ENCODE results near the gene TRMT44. TPM values are rescaled to one million over a fixed set of nuclear protein-coding genes. Genes with fewer than 3 reads are reported as not detected.

TRMT44 gene
- total RNA-seq, 1 experiment from 2014 or later = 25.8 TPM

DNA sequence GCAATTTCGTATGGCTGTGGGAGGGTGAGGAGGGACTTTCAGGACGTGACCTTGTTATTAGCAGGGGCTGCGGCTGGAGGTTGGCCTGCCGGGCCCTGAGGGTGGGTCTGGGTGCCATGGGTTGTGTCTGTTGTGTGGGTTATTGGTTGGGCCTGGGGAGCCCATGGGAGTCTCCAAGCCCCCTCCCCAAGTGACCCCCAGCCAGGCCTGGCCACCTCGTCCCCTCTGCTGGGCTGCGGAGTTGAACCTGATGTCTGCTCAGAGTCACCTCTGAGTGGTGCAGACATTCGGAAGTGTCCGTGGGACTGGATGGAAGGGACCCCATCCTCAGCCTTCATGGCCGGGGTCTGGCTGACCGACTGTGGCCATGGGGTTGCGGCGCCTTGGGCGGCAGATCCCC lies 67.7 kb downstream of the TRMT44 start:
- Histone ChIP-seq H3K36me3 (ENCODE audit: control insufficient read depth in 1 of 2, insufficient read depth in 2 of 2, low read length in 2 of 2) (no peaks in the 10 kb centered on the region), H3K27me3 (ENCODE audit: insufficient read depth, low read length) (no peaks in the 10 kb centered on the region), H3K4me2 (ENCODE audit: low read length) (no peak overlapping the region), H3K9ac (ENCODE audit: low read length) (no peak overlapping the region), H3K4me1 (ENCODE audit: control insufficient read depth in 1 of 2, insufficient read depth in 2 of 2, low read length in 2 of 2) (peaks cover 0 to 4% of the 10 kb centered on the region in 2 experiments; a peak in 1 of 4 replicates), H3K4me3 (replicated peaks in 1 of 2; ENCODE audit: low read depth in 1 of 2, low read length in 2 of 2) (no peak overlapping the region), H4K20me1 (ENCODE audit: insufficient read depth) (no peaks in the 10 kb centered on the region), H3K27ac (ENCODE audit: low read depth, low read length) (no peak overlapping the region), H3K9me2 (ENCODE audit: insufficient read depth) (no peaks in the 10 kb centered on the region), H3K79me2 (ENCODE audit: insufficient read depth, low read length) (no peaks in the 10 kb centered on the region), H3K9me3 (ENCODE audit: control insufficient read depth in 1 of 2, insufficient read depth in 1 of 2, low read depth in 1 of 2, low read length in 2 of 2) (no peaks in the 10 kb centered on the region), H2AFZ (ENCODE audit: low read depth, low read length, poor library complexity, severe bottlenecking) (no peak overlapping the region)
- intact Hi-C loops (cut with micrococcal nuclease) = no loop called here
- CTCF ChIA-PET = no interaction called here
- DNase-seq (ENCODE audit: low read depth, low spot score) = no peak
- ATAC-seq = no peak
- TF ChIP-seq CBX3 (IDR thresholded peaks at IDR 0.05; ENCODE audit: low read depth) (no peak), ELF1 (IDR thresholded peaks at IDR 0.05; ENCODE audit: borderline replicate concordance, low read depth) (no peak), SIN3A (IDR thresholded peaks at IDR 0.05; ENCODE audit: low read depth) (no peak), SRF (IDR thresholded peaks at IDR 0.05; ENCODE audit: low read depth) (no peak), ZFX (IDR thresholded peaks at IDR 0.05) (no peak), POLR2A (IDR thresholded peaks at IDR 0.05; ENCODE audit: borderline replicate concordance, extremely low read depth, insufficient read depth, insufficient read length) (no peak), ATF3 (IDR thresholded peaks at IDR 0.05) (no peak), EZH2 (IDR thresholded peaks at IDR 0.05) (no peak), CTCF (IDR thresholded peaks at IDR 0.05 in 2 of 3, conservative IDR thresholded peaks at IDR 0.05 in 1 of 3; ENCODE audit: borderline replicate concordance in 1 of 3, insufficient read depth in 1 of 3, low read depth in 2 of 3, low read length in 2 of 3) (no peak)
- TF ChIP-seq, protein P1, sequence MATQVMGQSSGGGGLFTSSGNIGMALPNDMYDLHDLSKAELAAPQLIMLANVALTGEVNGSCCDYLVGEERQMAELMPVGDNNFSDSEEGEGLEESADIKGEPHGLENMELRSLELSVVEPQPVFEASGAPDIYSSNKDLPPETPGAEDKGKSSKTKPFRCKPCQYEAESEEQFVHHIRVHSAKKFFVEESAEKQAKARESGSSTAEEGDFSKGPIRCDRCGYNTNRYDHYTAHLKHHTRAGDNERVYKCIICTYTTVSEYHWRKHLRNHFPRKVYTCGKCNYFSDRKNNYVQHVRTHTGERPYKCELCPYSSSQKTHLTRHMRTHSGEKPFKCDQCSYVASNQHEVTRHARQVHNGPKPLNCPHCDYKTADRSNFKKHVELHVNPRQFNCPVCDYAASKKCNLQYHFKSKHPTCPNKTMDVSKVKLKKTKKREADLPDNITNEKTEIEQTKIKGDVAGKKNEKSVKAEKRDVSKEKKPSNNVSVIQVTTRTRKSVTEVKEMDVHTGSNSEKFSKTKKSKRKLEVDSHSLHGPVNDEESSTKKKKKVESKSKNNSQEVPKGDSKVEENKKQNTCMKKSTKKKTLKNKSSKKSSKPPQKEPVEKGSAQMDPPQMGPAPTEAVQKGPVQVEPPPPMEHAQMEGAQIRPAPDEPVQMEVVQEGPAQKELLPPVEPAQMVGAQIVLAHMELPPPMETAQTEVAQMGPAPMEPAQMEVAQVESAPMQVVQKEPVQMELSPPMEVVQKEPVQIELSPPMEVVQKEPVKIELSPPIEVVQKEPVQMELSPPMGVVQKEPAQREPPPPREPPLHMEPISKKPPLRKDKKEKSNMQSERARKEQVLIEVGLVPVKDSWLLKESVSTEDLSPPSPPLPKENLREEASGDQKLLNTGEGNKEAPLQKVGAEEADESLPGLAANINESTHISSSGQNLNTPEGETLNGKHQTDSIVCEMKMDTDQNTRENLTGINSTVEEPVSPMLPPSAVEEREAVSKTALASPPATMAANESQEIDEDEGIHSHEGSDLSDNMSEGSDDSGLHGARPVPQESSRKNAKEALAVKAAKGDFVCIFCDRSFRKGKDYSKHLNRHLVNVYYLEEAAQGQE (IDR thresholded peaks at IDR 0.05; ENCODE audit: low read depth) = no peak
- BruUV-seq (replicated peaks) = no TSS peak
- POLR2A ChIA-PET = no interaction called here
- RAD21 ChIA-PET (ENCODE audit: low non-redundant PET in 1 of 2, low total read pairs in 2 of 2, uncharacterized antibody in 2 of 2, unreplicated experiment in 2 of 2) = no interaction called here
